ENCODE measurements around the gene PPP2R1B.

- TF ChIP-seq CTCF (IDR thresholded peaks at IDR 0.05; ENCODE audit: low read depth, low read length, missing input control): no peak
- TF ChIP-seq ATF3 (IDR thresholded peaks at IDR 0.05): no peak
- no peak for TF ChIP-seq FOXA1 (IDR thresholded peaks at IDR 0.05)
Measured at GRCh38 chr11:111707039-111707690, 59.0 kb downstream of the PPP2R1B start.

All from liver (tissue), 3 donors.